H1 (cell line): ENCODE results near the gene ZFP2. TPM values are rescaled to one million over a fixed set of nuclear protein-coding genes. Genes with fewer than 3 reads are reported as not detected.

Experiments
- CTCF ChIA-PET: fragments of 300-600 bp; sonication (Branson Sonifier 250); formaldehyde crosslinking; loops from one replicate; lab custom pipeline; 2021; ENCODE audit not compliant: partially characterized antibody; lab: Charles Lee
- POLR2A ChIA-PET: fragments of 300-600 bp; sonication (Branson Sonifier 250); formaldehyde crosslinking; loops from one replicate; lab custom pipeline; 2021; ENCODE audit warnings: inconsistent platforms; ENCODE audit not compliant: partially characterized antibody; lab: Charles Lee
- DNase-seq, 2 experiments: peaks; one replicate each; pipeline versions ENCODE4 v3.0.0 to v3.0.0-alpha.2; 2010 to 2022; ENCODE audit warnings: low spot score in 2 of 2, low read depth in 1 of 2, mixed read lengths in 1 of 2
- FAIRE-seq: peaks from 2 replicates; lab custom pipeline; 2011; peaks lifted over from hg19 to GRCh38; lab: Jason Lieb, UNC
- H2AFZ ChIP-seq: 2 replicates; pipeline ENCODE4 v1.8.1; 2012; ENCODE audit warnings: low read length, inconsistent platforms
- H2AK5ac ChIP-seq: 2 replicates; pipeline ENCODE4 v1.6.1; 2013; ENCODE audit warnings: low read depth, low read length
- H2BK120ac ChIP-seq: replicated peaks from 2 replicates; pipeline ENCODE3; 2013; ENCODE audit warnings: low read depth, low read length, inconsistent platforms
- H2BK12ac ChIP-seq: 2 replicates; pipeline ENCODE4 v1.6.1; 2013; ENCODE audit warnings: low read depth, low read length
- H2BK15ac ChIP-seq: 2 replicates; pipeline ENCODE4 v1.6.1; 2013; ENCODE audit warnings: low read length
- H2BK20ac ChIP-seq: 2 replicates; pipeline ENCODE4 v1.6.1; 2013; ENCODE audit warnings: low read length
- H2BK5ac ChIP-seq: 2 replicates; pipeline ENCODE4 v1.6.1; 2013; ENCODE audit warnings: low read depth, low read length
- H3K14ac ChIP-seq: 2 replicates; pipeline ENCODE4 v1.6.1; 2013; ENCODE audit warnings: inconsistent platforms; ENCODE audit not compliant: insufficient read length
- H3K18ac ChIP-seq: 2 replicates; pipeline ENCODE4 v1.6.1; 2013; ENCODE audit warnings: low read length; ENCODE audit errors: extremely low read depth
- H3K23ac ChIP-seq: 2 replicates; pipeline ENCODE4 v1.6.1; 2013; ENCODE audit warnings: inconsistent platforms; ENCODE audit not compliant: insufficient read length
- H3K23me2 ChIP-seq: 2 replicates; pipeline ENCODE4 v1.6.1; 2013; ENCODE audit warnings: low read depth, low read length
- H3K27ac ChIP-seq: 2 replicates; pipeline ENCODE4 v1.6.1; 2011; ENCODE audit warnings: low read depth, low read length, inconsistent platforms
- H3K27me3 ChIP-seq, 4 experiments: replicated peaks in 1 of 4; 1 replicate in 1 of 4; 2 replicates in 3 of 4; pipeline versions ENCODE4 v1.6.1 to v1.8.1; 2011 to 2013; ENCODE audit warnings: low read length in 3 of 4, mild to moderate bottlenecking in 3 of 4, inconsistent platforms in 2 of 4, mixed read lengths in 2 of 4, moderate library complexity in 1 of 4; ENCODE audit not compliant: control insufficient read depth in 3 of 4, insufficient read depth in 3 of 4; ENCODE audit errors: extremely low read depth in 1 of 4
- H3K36me3 ChIP-seq, 4 experiments: 2 replicates each; pipeline versions ENCODE4 v1.6.1 to v1.8.1; 2011 to 2013; ENCODE audit warnings: mild to moderate bottlenecking in 4 of 4, low read length in 3 of 4, moderate library complexity in 2 of 4, control low read depth in 1 of 4, inconsistent platforms in 1 of 4; ENCODE audit not compliant: insufficient read depth in 4 of 4, control insufficient read depth in 2 of 4
- H3K4ac ChIP-seq: replicated peaks from 2 replicates; pipeline ENCODE3; 2013; ENCODE audit warnings: low read length, low read depth, mixed read lengths, inconsistent platforms; ENCODE audit not compliant: insufficient read length
- H3K4me1 ChIP-seq, 4 experiments: replicated peaks in 1 of 4; 1 replicate in 1 of 4; 2 replicates in 3 of 4; pipeline versions ENCODE4 v1.6.1 to v1.8.1; 2011 to 2013; ENCODE audit warnings: low read length in 3 of 4, inconsistent platforms in 2 of 4, mixed read lengths in 1 of 4; ENCODE audit not compliant: insufficient read depth in 4 of 4, control insufficient read depth in 3 of 4
- H3K4me2 ChIP-seq, 2 experiments: 2 replicates each; pipeline versions ENCODE4 v1.6.1 to v1.8.1; 2011 to 2013; ENCODE audit warnings: low read depth in 2 of 2, low read length in 2 of 2, control low read depth in 1 of 2, inconsistent platforms in 1 of 2, mild to moderate bottlenecking in 1 of 2; ENCODE audit not compliant: insufficient read depth in 1 of 2
- H3K4me3 ChIP-seq, 4 experiments: fragments of 200-600, 300-600 bp in 1 of 4; sonication (generic), shearing (Covaris generic), sonication (Bioruptor Twin) in 1 of 4; 2 replicates each; pipeline versions ENCODE4 v1.5.1 to v1.8.1; 2011 to 2016; ENCODE audit warnings: low read length in 4 of 4, low read depth in 3 of 4, control low read depth in 2 of 4, inconsistent platforms in 2 of 4, mild to moderate bottlenecking in 2 of 4, mixed read lengths in 1 of 4, moderate library complexity in 1 of 4; ENCODE audit not compliant: insufficient read depth in 2 of 4; ENCODE audit errors: extremely low read depth in 1 of 4
- H3K56ac ChIP-seq: replicated peaks from 2 replicates; pipeline ENCODE3; 2013; ENCODE audit warnings: low read depth, mild to moderate bottlenecking, mixed read lengths, low read length, inconsistent platforms; ENCODE audit not compliant: insufficient read length
- H3K79me1 ChIP-seq: 2 replicates; pipeline ENCODE4 v1.6.1; 2013; ENCODE audit warnings: low read depth, low read length, control low read depth
- H3K79me2 ChIP-seq, 2 experiments: 2 replicates each; pipeline versions ENCODE4 v1.6.1 to v1.8.1; 2012 to 2013; ENCODE audit warnings: low read length in 2 of 2, mild to moderate bottlenecking in 2 of 2, inconsistent platforms in 1 of 2; ENCODE audit not compliant: insufficient read depth in 2 of 2, control insufficient read depth in 1 of 2
- H3K9ac ChIP-seq, 4 experiments: replicated peaks in 1 of 4; 1 replicate in 1 of 4; 2 replicates in 3 of 4; pipeline versions ENCODE4 v1.6.1 to v1.8.1; 2011 to 2013; ENCODE audit warnings: low read depth in 3 of 4, low read length in 3 of 4, control low read depth in 2 of 4, mild to moderate bottlenecking in 2 of 4, moderate library complexity in 2 of 4, inconsistent platforms in 1 of 4; ENCODE audit errors: extremely low read depth in 1 of 4
- H3K9me3 ChIP-seq, 2 experiments: 2 replicates each; pipeline versions ENCODE4 v1.6.1 to v1.8.1; 2012 to 2013; ENCODE audit warnings: mild to moderate bottlenecking in 2 of 2, moderate library complexity in 2 of 2, control low read depth in 1 of 2, inconsistent platforms in 1 of 2, low read depth in 1 of 2, low read length in 1 of 2, mixed read lengths in 1 of 2; ENCODE audit not compliant: insufficient read depth in 2 of 2
- H4K20me1 ChIP-seq, 2 experiments: replicated peaks in 1 of 2; 2 replicates each; pipeline versions ENCODE3 to v1.8.1; 2011 to 2013; ENCODE audit warnings: inconsistent platforms in 2 of 2, low read length in 2 of 2, mild to moderate bottlenecking in 1 of 2; ENCODE audit not compliant: insufficient read depth in 2 of 2, control insufficient read depth in 1 of 2
- H4K5ac ChIP-seq: 2 replicates; pipeline ENCODE4 v1.6.1; 2013; ENCODE audit warnings: low read length, low read depth, mixed read lengths, inconsistent platforms; ENCODE audit not compliant: insufficient read length
- H4K8ac ChIP-seq: 2 replicates; pipeline ENCODE4 v1.8.0; 2013; ENCODE audit warnings: mild to moderate bottlenecking, moderate library complexity, low read length, inconsistent platforms; ENCODE audit not compliant: insufficient read depth; ENCODE audit errors: extremely low read depth
- H4K91ac ChIP-seq: replicated peaks from 2 replicates; pipeline ENCODE3; 2013; ENCODE audit warnings: low read length, mixed read lengths, inconsistent platforms; ENCODE audit not compliant: insufficient read length
- ASH2L ChIP-seq: fragments of 200-600, 300-600 bp; sonication (generic); IDR thresholded peaks from one replicate; pipeline ENCODE4 v1.7.1; 2017; ENCODE audit warnings: low read length
- ATF2 ChIP-seq: IDR thresholded peaks from 2 replicates; pipeline ENCODE4 v1.6.1; 2012; ENCODE audit warnings: low read length, inconsistent platforms
- BACH1 ChIP-seq: IDR thresholded peaks from 2 replicates; pipeline ENCODE4 v1.6.1; 2012; ENCODE audit warnings: low read length, improper control_type of control experiment
- EP300 ChIP-seq, 2 experiments: IDR thresholded peaks; 1 replicate in 1 of 2; 2 replicates in 1 of 2; pipeline ENCODE4 v1.6.1; 2011 to 2012; ENCODE audit warnings: low read depth in 2 of 2, low read length in 2 of 2, mild to moderate bottlenecking in 2 of 2, borderline replicate concordance in 1 of 2, inconsistent platforms in 1 of 2, moderate library complexity in 1 of 2
- KDM1A ChIP-seq: fragments of 200-600, 300-600 bp; sonication (generic); IDR thresholded peaks from 2 replicates; pipeline ENCODE4 v1.7.1; 2016; ENCODE audit warnings: mild to moderate bottlenecking, low read length, borderline replicate concordance
- MAX ChIP-seq: IDR thresholded peaks from 2 replicates; pipeline ENCODE4 v1.6.1; 2012; ENCODE audit warnings: inconsistent platforms
- POLR2AphosphoS5 ChIP-seq: IDR thresholded peaks from 2 replicates; pipeline ENCODE4 v1.6.1; 2011; ENCODE audit warnings: low read depth, low read length
- POU5F1 ChIP-seq: IDR thresholded peaks from 2 replicates; pipeline ENCODE4 v1.6.1; 2011; ENCODE audit warnings: low read depth, mild to moderate bottlenecking, low read length, moderate library complexity
- TEAD4 ChIP-seq: IDR thresholded peaks from 2 replicates; pipeline ENCODE4 v1.6.1; 2012; ENCODE audit warnings: low read depth, low read length, inconsistent platforms, mixed read lengths
- WGBS, 2 experiments: shearing (Covaris generic) in 1 of 2; methylation state at CpG; one replicate each; pipeline versions ENCODE4 v1.1.6 to v1.1.7; 2013 to 2015; ENCODE audit warnings: low lambda C conversion rate in 2 of 2, mixed read lengths in 2 of 2, inconsistent platforms in 1 of 2, low coverage in 1 of 2, missing lambda C conversion rate in 1 of 2; ENCODE audit not compliant: insufficient replicate concordance in 2 of 2, insufficient coverage in 1 of 2, insufficient read length in 1 of 2; ENCODE audit errors: extremely low coverage in 1 of 2, missing lambda C conversion rate in 1 of 2; 5-methylcytosine and 5-hydroxymethylcytosine counted together
- polyA plus RNA-seq, 7 experiments: library from polyadenylated mRNA; depleted of rRNA in 3 of 7; stranded (reverse) in 5 of 7; unstranded in 2 of 7; fragments of >200 nt in 5 of 7; fragments of 200-250 nt in 2 of 7; gene quantifications; 1 replicate in 5 of 7; 2 replicates in 1 of 7; 4 replicates in 1 of 7; pipeline versions ENCODE4 v1.2.1 to v1.2.3, GENCODE V29; 2011 to 2013; ENCODE audit warnings: missing spikeins in 2 of 7, mixed read lengths in 2 of 7
- total RNA-seq: library from RNA; stranded (reverse); fragmentation: NEBNext Ultra II Directional; extraction: Animal tissue kit (Norgen Biotek cat#: 25700); gene quantifications from 2 replicates; pipeline ENCODE4 v1.2.1, GENCODE V29; 2021

Gene ZFP2
- total and polyA plus RNA-seq, 2 of the 8 experiments (the other 6 are each of a cell fraction or from before 2014, with no cell fraction given) = 0.20 to 0.78 TPM

- POLR2A ChIA-PET = no interaction called here
- Histone ChIP-seq H2AFZ (no peak overlapping the region), H4K20me1 (no peaks in the 10 kb centered on the region), H3K4me3 (no peak overlapping the region), H3K9me3 (peaks cover 74 to 93% of the 10 kb centered on the region in 2 experiments), H3K4me1 (no peaks in the 10 kb centered on the region), H4K91ac (no peak overlapping the region), H3K27ac (no peak overlapping the region), H2BK15ac (no peak overlapping the region), H3K18ac (no peak overlapping the region), H3K23me2 (no peaks in the 10 kb centered on the region), H3K9ac (no peak overlapping the region), H2BK120ac (no peak overlapping the region), H2BK20ac (no peak overlapping the region), H4K5ac (no peak overlapping the region), H3K4me2 (no peak overlapping the region), H3K56ac (no peak overlapping the region), H2AK5ac (no peak overlapping the region), H4K8ac (no peak overlapping the region), H3K79me1 (no peaks in the 10 kb centered on the region), H2BK12ac (no peak overlapping the region), H3K36me3 (no peaks in the 10 kb centered on the region), H3K14ac (no peak overlapping the region), H2BK5ac (no peak overlapping the region), H3K23ac (no peak overlapping the region), H3K4ac (no peak overlapping the region)
- DNase-seq = no peak
- CTCF ChIA-PET = interaction anchor here (1.1 kb wide), 1 partner anchor 295 kb away, joined by 3 read pairs; no protein-coding TSS in a partner anchor
- no peak for FAIRE-seq
- 85% methylated on average over 12 of the region's 15 CpGs; no CpG with 5 or more reads in 1 of the 2 experiments for WGBS, 2 experiments
- TF ChIP-seq POU5F1 (no peak), TEAD4 (no peak), KDM1A (no peak), ASH2L (no peak), BACH1 (no peak), ATF2 (no peak), EP300 (IDR thresholded peaks at IDR 0.05; ENCODE audit: borderline replicate concordance in 1 of 2, low read depth in 2 of 2, low read length in 2 of 2) (no peak), POLR2AphosphoS5 (no peak), MAX (no peak)
- TF ChIP-seq, all 59 proteins: peak for 0
- Histone ChIP-seq H3K79me2 (no peaks in the 10 kb centered on the region), H3K27me3 (no peaks in the 10 kb centered on the region)
Measured at GRCh38 chr5:178981381-178981780, 85.7 kb downstream of the ZFP2 start.
